ENCODE measurements around the gene SYNJ2. TPM values are rescaled to one million over a fixed set of nuclear protein-coding genes. Genes with fewer than 3 reads are reported as not detected.

The SYNJ2 gene
- total and polyA plus RNA-seq, 2 donors from 2014 or later = 1.7 to 15.8 TPM

- H3K27ac ChIP-seq (ENCODE audit: low read depth in 2 of 2, low read length in 2 of 2) = no peak overlapping the region
- no peaks in the 10 kb centered on the region for H3K27me3 ChIP-seq (ENCODE audit: control insufficient read depth, insufficient read depth, low read length)
- no peak for TF ChIP-seq CTCF (IDR thresholded peaks at IDR 0.05; ENCODE audit: borderline replicate concordance, extremely low read depth, insufficient read depth)
- DNase-seq = peak in 1 of 5 donors; percentile 22
- H3K4me1 ChIP-seq (ENCODE audit: control insufficient read depth in 2 of 3, insufficient read depth in 2 of 3, low read depth in 1 of 3, low read length in 3 of 3) = peaks cover 0 to 3% (median 0%) of the 10 kb centered on the region in 3 donors
- H3K36me3 ChIP-seq (ENCODE audit: control insufficient read depth in 2 of 3, insufficient read depth in 3 of 3, low read length in 3 of 3) = no peaks in the 10 kb centered on the region
- H3K4me3 ChIP-seq (ENCODE audit: low read length in 3 of 3) = no peak overlapping the region
- H3K9ac ChIP-seq (ENCODE audit: low read length in 3 of 3) = no peak overlapping the region
- FAIRE-seq = no peak
- no peaks in the 10 kb centered on the region for H3K9me3 ChIP-seq (ENCODE audit: control insufficient read depth in 2 of 3, insufficient read depth in 1 of 3, low read length in 3 of 3)
- intact Hi-C loops (cut with DNase I) = no loop called here
Observed at GRCh38 chr6:158046201-158047126, 64.8 kb downstream of the SYNJ2 start.

- Histone ChIP-seq H3K36me3 (ENCODE audit: control insufficient read depth in 2 of 3, insufficient read depth in 3 of 3, low read length in 3 of 3) (no peaks in the 10 kb centered on the region), H3K9ac (ENCODE audit: low read length in 3 of 3) (no peak overlapping the region), H3K4me1 (ENCODE audit: control insufficient read depth in 2 of 3, insufficient read depth in 2 of 3, low read depth in 1 of 3, low read length in 3 of 3) (peaks cover 0 to 3% (median 0%) of the 10 kb centered on the region in 3 donors), H3K27ac (ENCODE audit: low read depth in 2 of 2, low read length in 2 of 2) (no peak overlapping the region), H3K27me3 (ENCODE audit: control insufficient read depth, insufficient read depth, low read length) (no peaks in the 10 kb centered on the region), H3K9me3 (ENCODE audit: control insufficient read depth in 2 of 3, insufficient read depth in 1 of 3, low read length in 3 of 3) (no peaks in the 10 kb centered on the region), H3K4me3 (ENCODE audit: low read length in 3 of 3) (no peak overlapping the region)
- intact Hi-C loops (cut with DNase I) = no loop called here
- FAIRE-seq (no peak), DNase-seq (peak in 1 of 5 donors; percentile 29)
- TF ChIP-seq CTCF (IDR thresholded peaks at IDR 0.05; ENCODE audit: borderline replicate concordance, extremely low read depth, insufficient read depth) = no peak
Observed at GRCh38 chr6:158047127-158047518, 65.5 kb downstream of the SYNJ2 start.

- H3K36me3 ChIP-seq (ENCODE audit: control insufficient read depth in 2 of 3, insufficient read depth in 3 of 3, low read length in 3 of 3) = no peaks in the 10 kb centered on the region
- no peak for TF ChIP-seq CTCF (IDR thresholded peaks at IDR 0.05; ENCODE audit: borderline replicate concordance, extremely low read depth, insufficient read depth)
- intact Hi-C loops (cut with DNase I) = no loop called here
- no peak overlapping the region for H3K9ac ChIP-seq (ENCODE audit: low read length in 3 of 3)
- H3K27me3 ChIP-seq (ENCODE audit: control insufficient read depth, insufficient read depth, low read length) = no peaks in the 10 kb centered on the region
- no peak overlapping the region for H3K4me3 ChIP-seq (ENCODE audit: low read length in 3 of 3)
- no peaks in the 10 kb centered on the region for H3K9me3 ChIP-seq (ENCODE audit: control insufficient read depth in 2 of 3, insufficient read depth in 1 of 3, low read length in 3 of 3)
- DNase-seq = peak in 1 of 5 donors; percentile 26
- FAIRE-seq = no peak
- peaks cover 0 to under 1% (median 0%) of the 10 kb centered on the region in 3 donors for H3K4me1 ChIP-seq (ENCODE audit: control insufficient read depth in 2 of 3, insufficient read depth in 2 of 3, low read depth in 1 of 3, low read length in 3 of 3)
- H3K27ac ChIP-seq (ENCODE audit: low read depth in 2 of 2, low read length in 2 of 2) = no peak overlapping the region
Observed at GRCh38 chr6:158047563-158048323, 66.1 kb downstream of the SYNJ2 start.

Data from kidney (tissue), 14 donors.